ENCODE measurements around the gene SPEG.

Gene SPEG

GRCh38 chr2:219525533-219526232 is 91.0 kb downstream of the SPEG start:
- no peak overlapping the region for H3K4me3 ChIP-seq (ENCODE audit: control insufficient read depth, low read depth, low read length)
- no peak for TF ChIP-seq CTCF (IDR thresholded peaks at IDR 0.05; ENCODE audit: control insufficient read depth, insufficient read depth, low read depth, low read length, missing control alignments)
- DNase-seq (ENCODE audit: low read depth), result no peak

- no peak for DNase-seq (ENCODE audit: low read depth)
- no peak overlapping the region for H3K4me3 ChIP-seq (ENCODE audit: control insufficient read depth, low read depth, low read length)
- no peak for TF ChIP-seq CTCF (IDR thresholded peaks at IDR 0.05; ENCODE audit: control insufficient read depth, insufficient read depth, low read depth, low read length, missing control alignments)
These were observed 91.9 kb downstream of the SPEG start for GRCh38 chr2:219526320-219527075.

- no peak overlapping the region for H3K4me3 ChIP-seq (ENCODE audit: control insufficient read depth, low read depth, low read length)
- DNase-seq (ENCODE audit: low read depth), result no peak
- no peak for TF ChIP-seq CTCF (IDR thresholded peaks at IDR 0.05; ENCODE audit: control insufficient read depth, insufficient read depth, low read depth, low read length, missing control alignments)
These were observed 92.4 kb downstream of the SPEG start for GRCh38 chr2:219527076-219527394.

GRCh38 chr2:219527472-219527871 is 92.8 kb downstream of the SPEG start:
- TF ChIP-seq CTCF (IDR thresholded peaks at IDR 0.05; ENCODE audit: control insufficient read depth, insufficient read depth, low read depth, low read length, missing control alignments), result no peak
- H3K4me3 ChIP-seq (ENCODE audit: control insufficient read depth, low read depth, low read length), result no peak overlapping the region
- no peak for DNase-seq (ENCODE audit: low read depth)

GRCh38 chr2:219530048-219530963 is 95.7 kb downstream of the SPEG start:
- peak overlapping the region; percentile 24 for H3K4me3 ChIP-seq (ENCODE audit: control insufficient read depth, low read depth, low read length)
- DNase-seq (ENCODE audit: low read depth), result peak; percentile 33
- TF ChIP-seq CTCF (IDR thresholded peaks at IDR 0.05; ENCODE audit: control insufficient read depth, insufficient read depth, low read depth, low read length, missing control alignments), result peak; percentile 99

- H3K4me3 ChIP-seq (ENCODE audit: control insufficient read depth, low read depth, low read length), result no peak overlapping the region
These were observed 97.2 kb downstream of the SPEG start for GRCh38 chr2:219531639-219532377.

More at GRCh38 chr2:219531639-219532377, 97.2 kb downstream of the SPEG start:
- TF ChIP-seq CTCF (IDR thresholded peaks at IDR 0.05; ENCODE audit: control insufficient read depth, insufficient read depth, low read depth, low read length, missing control alignments), result no peak
- DNase-seq (ENCODE audit: low read depth), result no peak

Data from AG09309 (cell line).